Panc1 (cell line): ENCODE results near the gene LRRC73.

ENCODE experiments used
- CTCF ChIP-seq: fragments of 450-650 bp; IDR thresholded peaks from 2 replicates; pipeline ENCODE4 v1.5.1; 2017; ENCODE audit warnings: mild to moderate bottlenecking
- POLR2AphosphoS5 ChIP-seq: IDR thresholded peaks from 2 replicates; pipeline ENCODE4 v1.6.1; 2012; ENCODE audit warnings: mild to moderate bottlenecking, low read depth, low read length, moderate library complexity
- SIN3A ChIP-seq: IDR thresholded peaks from 2 replicates; pipeline ENCODE4 v1.6.1; 2012; ENCODE audit warnings: low read depth, mild to moderate bottlenecking, low read length, moderate library complexity, borderline replicate concordance; ENCODE audit not compliant: insufficient read depth
- TCF7L2 ChIP-seq: IDR thresholded peaks from 2 replicates; pipeline ENCODE4 v1.6.1; 2011; ENCODE audit warnings: mild to moderate bottlenecking, low read depth, low read length, inconsistent platforms
- TF ChIP-seq, protein P1 (sequence below), 2 experiments: IDR thresholded peaks; 2 replicates each; pipeline ENCODE4 v1.6.1; 2011 to 2012; ENCODE audit warnings: low read depth in 2 of 2, control low read depth in 1 of 2, low read length in 1 of 2, mild to moderate bottlenecking in 1 of 2, moderate library complexity in 1 of 2; ENCODE audit not compliant: insufficient read depth in 1 of 2

DNA sequence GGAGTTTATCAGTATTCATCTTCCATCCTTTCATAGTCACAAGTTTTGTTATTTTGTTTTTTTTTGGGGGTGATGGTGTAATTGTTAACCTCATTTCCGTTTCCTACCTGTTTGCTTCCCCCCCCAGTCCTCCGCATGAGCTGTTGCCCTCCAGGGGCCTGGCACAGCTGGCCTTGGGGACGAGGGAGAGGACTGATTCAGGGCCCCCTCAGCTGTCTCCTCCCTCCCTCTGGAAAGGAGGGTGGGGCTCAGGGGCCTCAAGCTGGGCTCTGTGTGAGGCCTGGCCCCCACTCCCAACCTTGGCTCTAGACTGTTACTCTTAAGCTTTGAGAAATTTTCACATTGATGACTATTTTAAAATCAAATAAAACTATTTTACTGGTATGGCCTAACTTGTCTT, 4.0 kb downstream of the LRRC73 start:
- TF ChIP-seq CTCF, result no peak
- TF ChIP-seq, protein P1, sequence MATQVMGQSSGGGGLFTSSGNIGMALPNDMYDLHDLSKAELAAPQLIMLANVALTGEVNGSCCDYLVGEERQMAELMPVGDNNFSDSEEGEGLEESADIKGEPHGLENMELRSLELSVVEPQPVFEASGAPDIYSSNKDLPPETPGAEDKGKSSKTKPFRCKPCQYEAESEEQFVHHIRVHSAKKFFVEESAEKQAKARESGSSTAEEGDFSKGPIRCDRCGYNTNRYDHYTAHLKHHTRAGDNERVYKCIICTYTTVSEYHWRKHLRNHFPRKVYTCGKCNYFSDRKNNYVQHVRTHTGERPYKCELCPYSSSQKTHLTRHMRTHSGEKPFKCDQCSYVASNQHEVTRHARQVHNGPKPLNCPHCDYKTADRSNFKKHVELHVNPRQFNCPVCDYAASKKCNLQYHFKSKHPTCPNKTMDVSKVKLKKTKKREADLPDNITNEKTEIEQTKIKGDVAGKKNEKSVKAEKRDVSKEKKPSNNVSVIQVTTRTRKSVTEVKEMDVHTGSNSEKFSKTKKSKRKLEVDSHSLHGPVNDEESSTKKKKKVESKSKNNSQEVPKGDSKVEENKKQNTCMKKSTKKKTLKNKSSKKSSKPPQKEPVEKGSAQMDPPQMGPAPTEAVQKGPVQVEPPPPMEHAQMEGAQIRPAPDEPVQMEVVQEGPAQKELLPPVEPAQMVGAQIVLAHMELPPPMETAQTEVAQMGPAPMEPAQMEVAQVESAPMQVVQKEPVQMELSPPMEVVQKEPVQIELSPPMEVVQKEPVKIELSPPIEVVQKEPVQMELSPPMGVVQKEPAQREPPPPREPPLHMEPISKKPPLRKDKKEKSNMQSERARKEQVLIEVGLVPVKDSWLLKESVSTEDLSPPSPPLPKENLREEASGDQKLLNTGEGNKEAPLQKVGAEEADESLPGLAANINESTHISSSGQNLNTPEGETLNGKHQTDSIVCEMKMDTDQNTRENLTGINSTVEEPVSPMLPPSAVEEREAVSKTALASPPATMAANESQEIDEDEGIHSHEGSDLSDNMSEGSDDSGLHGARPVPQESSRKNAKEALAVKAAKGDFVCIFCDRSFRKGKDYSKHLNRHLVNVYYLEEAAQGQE (IDR thresholded peaks at IDR 0.05; ENCODE audit: insufficient read depth in 1 of 2, low read depth in 2 of 2, low read length in 1 of 2), result no peak
- TF ChIP-seq POLR2AphosphoS5, result no peak
- TF ChIP-seq SIN3A, result no peak
- no peak for TF ChIP-seq TCF7L2
